ENCODE data around the gene LZIC.
A peak's percentile ranks its signal among the peaks of the same experiment; 100 is the strongest.
"Not testable (repeated sequence)": the region's sequence is repeated elsewhere in the genome, so short reads cannot be mapped to it uniquely, and the experiment has no call there.

Gene LZIC

DNA sequence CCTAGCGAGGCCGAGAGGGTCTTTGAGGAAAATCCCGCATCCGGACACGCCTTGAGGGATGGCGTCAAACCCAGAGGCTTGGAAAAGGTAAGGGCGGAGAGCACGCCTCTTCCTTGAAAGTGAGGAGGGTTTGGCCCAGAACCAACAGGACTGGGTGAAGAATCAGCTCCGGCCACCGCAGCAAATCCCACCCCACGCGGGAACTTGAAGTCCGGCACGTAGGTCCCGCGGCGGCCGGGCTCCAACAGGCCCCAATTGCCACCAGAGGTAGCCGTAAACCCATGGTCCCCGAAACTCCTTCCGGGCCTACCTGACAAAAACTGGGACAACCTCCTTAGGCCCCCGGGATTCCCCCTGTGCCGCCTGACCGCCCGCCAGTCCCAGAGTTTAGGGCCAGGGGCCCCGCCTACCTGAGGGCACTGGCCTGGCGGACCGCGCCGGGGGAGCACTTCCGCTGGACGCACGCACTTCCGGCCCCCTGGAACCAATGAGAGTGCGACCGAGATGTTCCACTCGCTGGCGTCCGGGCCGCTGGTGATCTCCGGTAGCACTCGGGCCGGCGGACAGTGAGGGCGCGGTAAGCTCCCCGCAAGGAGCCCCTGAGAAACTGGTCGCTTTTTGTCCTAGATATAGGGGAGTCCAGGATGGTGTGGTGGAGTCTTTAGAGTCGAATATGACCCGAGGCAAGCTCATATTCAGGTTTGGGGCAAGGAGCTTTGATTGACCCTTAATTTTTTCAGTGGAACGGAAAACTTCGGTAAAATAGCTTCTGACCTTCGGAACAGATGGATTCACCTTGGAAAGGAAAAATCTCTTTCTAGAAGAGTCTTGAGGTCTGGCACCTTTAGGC, at the start of gene LZIC, which contains the start of gene NMNAT1:
Gene LZIC, minus strand, starts transcription at position 453 of the 850 bp plus-strand sequence. CDS start 6,772 bp downstream, outside the sequence.
Gene NMNAT1, plus strand, starts transcription at position 537 of the 850 bp plus-strand sequence. CDS start 28,599 bp downstream, outside the sequence.
- peak; percentile 94 for DNase-seq (ENCODE audit: low spot score)

DNA sequence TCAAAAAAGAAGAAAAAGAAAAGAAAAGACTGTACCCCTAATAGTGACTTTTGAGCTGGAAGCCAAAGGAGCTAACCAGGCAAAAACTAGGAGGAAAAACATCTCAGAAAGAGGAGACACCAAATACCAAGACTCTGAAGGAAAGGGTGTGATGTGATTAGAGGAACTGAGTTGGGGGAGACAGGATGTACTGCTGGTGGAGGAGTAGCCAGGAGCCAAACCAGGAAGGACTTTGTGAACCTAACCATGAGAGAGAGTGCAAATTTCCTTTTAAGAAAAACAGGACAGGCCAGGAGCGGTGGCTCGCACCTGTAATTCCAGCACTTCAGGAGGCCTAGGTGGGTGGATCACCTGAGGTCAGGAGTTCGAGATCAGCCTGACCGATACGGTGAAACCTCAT, 49.7 kb upstream of the LZIC start:
- no peak for DNase-seq (ENCODE audit: low spot score)

- no peak for DNase-seq (ENCODE audit: low spot score)
Observed at GRCh38 chr1:9990944-9991343, 47.8 kb upstream of the LZIC start.

DNA sequence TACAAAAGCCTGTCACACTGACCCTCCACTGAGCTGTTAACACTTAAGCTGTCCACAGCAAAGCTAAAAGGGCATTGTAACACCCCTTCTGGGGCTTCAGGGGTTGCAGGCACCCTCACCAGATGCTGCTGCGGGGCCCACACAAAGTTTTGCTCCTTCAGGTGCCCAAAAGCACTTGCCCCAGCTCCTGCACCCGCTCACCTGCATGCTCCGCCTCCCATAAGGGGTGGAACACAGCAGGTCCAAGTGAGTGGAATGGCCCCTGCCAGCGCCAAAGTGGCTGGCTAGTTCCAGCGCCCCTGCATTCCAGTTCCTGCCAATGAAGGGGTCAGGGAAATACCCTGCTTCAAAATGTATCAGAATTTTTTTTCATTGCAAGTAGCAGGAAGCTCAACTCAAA, 46.6 kb upstream of the LZIC start:
- no peak for DNase-seq (ENCODE audit: low spot score)

- no peak for DNase-seq (ENCODE audit: low spot score)
Observed at GRCh38 chr1:9985001-9985400, 41.8 kb upstream of the LZIC start.

DNA sequence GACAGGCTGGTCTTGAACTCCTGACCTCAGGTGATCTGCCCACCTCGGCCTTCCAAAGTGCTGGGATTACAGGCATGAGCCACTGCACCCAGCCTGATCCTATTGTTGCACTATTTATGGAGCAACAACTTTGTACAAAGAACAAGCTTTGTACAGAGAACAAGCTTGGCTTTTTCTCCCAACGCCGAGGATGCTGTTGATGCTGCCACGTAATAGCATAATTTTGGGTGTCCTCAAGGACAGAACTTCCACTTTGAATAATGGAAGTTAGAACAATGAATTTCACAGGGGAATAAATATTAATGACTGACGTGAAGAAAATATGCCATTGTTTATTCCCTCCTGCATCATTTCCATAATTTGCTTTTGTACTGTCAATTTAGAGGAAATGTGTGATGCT, 41.1 kb upstream of the LZIC start:
- DNase-seq (ENCODE audit: low spot score) = no peak

GRCh38 chr1:9960706-9961562, 17.7 kb upstream of the LZIC start:
- DNase-seq (ENCODE audit: low spot score) = peak; percentile 69

DNA sequence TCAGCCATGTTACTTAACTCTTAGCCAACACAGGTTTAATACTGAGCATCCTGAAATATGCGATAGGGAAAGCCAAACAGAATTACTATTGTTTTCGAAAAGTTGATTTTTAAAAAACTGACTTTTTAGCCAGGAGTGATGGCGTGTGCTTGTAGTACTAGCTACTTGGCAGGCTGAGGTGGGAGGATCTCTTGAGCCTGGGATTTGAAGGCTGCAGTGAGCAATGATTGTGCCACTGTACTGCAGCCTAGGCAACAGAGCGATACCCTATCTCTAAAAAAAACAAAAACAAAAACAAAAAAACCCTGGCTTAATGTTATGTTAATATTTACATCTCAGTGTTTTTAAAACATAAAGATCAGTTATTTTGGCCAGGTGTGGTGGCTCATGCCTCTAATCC, 16.8 kb upstream of the LZIC start:
- DNase-seq (ENCODE audit: low spot score) = no peak

DNA sequence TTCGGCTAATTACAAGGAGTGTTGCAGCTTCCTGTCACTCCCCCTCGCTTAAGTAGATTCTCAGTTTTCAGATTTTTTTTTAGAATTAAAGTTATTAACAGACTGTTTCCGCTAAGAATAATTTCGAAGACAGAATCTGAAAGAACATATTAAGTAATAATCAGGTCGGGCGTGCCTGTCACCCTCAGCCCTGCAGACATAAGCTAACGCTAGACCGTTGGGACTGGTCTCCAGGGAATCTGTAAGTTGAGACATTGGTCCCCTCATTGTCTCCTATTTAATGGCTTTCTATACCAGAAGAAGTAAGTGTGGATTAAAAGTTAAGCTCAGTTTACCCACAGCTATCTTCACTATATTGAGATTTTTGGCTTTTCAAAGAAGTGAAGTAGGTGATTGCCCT, 14.5 kb upstream of the LZIC start:
- no peak for DNase-seq (ENCODE audit: low spot score)

- DNase-seq (ENCODE audit: low spot score) = no peak
Observed at GRCh38 chr1:9946315-9946714, 3.1 kb upstream of the LZIC start.

DNA sequence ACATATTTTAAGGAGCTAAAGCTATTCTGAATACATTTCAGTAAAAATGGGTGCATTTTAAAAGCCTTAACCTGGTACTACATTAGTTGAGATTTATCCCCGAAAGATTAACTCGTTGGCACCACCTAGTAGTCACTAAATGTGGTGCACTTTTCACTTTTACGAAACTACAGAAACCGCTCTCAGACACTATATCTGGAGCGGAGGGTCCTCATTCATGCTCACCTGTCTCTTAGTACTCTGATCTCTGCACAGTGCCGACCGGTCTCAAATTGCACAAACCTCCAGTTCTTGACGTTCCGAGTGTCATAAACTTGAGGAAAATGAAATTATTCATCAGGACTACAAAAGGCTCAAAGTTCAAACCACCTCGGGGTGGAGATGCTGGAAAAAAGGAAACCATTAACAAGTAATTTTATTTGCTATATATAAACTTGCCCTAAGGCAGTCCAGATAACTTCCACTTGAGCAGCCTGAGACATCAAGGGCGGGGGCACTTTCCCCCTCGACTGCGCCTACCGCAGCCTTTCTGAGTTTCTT, 722 bp downstream of the LZIC start:
- DNase-seq (ENCODE audit: low spot score) = peak; percentile 72

DNA sequence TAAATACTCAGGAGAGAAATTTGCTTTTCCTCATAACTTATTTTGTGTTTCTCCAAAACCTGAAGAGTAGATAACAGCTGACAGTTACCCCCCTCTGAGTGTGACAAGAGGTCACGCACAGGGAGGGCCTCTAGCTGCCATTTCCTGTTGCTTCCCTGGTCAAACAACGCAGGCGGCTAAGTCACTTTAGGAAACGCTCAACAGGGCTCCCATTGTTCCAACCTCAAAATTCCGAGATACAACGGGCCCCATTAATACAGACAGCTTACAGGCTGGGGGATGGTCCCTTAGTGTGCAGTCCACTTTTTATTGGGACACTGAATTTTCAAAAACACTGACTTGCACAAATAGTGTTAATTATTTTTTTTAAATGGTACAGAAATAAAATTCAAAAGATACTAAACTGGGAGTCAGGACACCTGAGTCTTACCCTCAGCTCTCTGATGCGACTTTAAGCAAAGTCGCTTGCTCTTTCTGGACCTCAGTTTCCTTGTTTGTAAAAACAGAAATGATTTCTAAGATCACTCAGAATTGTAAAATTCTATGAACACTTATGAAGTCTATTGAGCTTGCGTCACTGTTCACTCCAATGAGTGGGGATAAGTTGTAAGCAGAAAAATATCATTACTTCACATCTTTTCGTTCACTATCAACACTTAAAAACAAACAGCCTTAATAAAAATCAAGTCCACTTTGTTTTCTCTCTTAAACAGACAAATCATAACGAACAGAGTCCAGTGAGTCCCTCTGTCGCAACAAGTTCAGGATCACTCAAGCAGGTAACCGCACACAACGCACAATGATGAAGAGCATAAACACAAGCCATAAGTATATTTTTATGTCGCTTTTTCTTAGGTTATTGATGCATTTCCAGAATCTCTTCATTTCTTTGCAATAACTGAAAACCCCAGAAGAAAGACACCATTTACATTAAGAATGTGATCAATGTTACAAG, 13.5 kb downstream of the LZIC start:
- no peak for DNase-seq (ENCODE audit: low spot score)

GRCh38 chr1:9927259-9927658, 15.9 kb downstream of the LZIC start:
- no peak for DNase-seq (ENCODE audit: low spot score)

DNA sequence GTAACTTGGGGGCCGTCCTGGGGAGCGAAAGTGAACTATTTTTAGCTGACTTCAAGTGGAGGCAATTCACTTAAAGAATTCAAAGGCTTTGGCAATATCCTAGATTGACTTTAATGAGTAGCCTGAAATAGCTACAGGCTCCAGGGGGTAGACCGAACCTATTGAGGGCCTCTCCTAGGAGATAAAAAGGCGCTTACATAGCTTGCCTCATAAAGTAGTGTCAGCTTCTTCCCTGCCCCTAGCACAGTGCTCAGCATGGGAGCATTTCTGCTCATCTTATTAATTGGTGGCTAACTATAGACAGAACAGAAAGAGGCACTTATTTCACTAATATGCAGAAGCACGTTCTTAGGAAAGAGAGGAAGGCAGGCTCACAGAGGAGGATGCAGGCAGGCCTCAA, 20.8 kb downstream of the LZIC start:
- no peak for DNase-seq (ENCODE audit: low spot score)

- no peak for DNase-seq (ENCODE audit: low spot score)
Observed at GRCh38 chr1:9920606-9921005, 22.6 kb downstream of the LZIC start.

DNA sequence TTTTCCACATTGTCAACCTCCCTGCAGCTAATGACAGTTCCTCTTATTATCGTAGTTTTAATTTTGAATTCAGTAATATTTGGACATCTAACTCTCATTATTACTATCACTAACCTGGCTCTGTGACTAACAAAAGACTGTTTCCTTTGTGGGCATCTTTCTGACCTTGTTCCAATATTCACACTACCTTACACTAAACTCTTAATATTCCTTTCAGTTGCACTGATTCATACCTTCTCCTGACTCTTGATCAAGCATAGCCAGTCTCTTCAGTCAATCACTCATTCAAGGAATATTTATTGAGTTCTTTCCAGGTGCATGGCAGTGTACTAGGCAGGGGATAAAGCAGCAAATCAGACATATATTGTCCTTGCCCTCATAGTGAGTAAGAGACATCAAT, 25.3 kb downstream of the LZIC start:
- no peak for DNase-seq (ENCODE audit: low spot score)

DNA sequence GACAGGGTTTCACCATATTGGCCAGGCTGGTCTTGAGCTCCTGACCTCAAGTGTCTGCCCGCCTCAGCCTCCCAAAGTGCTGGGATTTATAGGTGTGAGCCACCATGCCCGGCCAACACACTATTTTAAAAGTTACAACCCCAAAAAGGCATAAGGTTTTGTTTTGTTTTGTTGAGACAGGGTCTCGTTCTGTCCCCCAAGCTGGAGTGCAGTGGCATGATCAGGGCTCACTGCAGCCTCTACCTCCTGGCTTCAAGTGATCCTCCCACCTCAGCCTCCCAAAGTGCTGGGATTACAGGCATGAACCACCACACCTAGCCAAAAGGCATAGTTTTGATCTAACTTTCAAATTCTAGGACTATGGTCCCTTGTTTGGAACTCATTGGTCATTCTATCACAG, 25.7 kb downstream of the LZIC start:
- not testable (repeated sequence) for DNase-seq (ENCODE audit: low spot score)

DNA sequence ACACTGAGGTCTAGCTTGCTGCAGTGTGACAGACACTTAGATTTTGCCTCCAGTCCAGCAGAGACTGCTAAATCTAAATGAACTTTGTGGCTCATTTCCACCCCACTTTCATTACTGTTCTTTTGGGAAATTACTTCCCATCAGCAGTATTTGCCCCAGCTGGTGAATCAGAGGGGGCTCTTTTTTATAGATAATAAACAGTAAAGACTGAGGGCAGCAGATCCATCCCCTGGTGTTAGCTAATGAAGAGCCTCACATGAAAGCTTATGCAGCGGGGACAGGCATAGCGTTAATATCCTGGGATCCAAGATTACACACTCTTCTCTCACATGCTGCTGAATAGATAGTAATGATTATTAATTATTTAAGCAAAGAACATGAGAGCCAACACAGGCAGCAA, 26.7 kb downstream of the LZIC start:
- no peak for DNase-seq (ENCODE audit: low spot score)

DNA sequence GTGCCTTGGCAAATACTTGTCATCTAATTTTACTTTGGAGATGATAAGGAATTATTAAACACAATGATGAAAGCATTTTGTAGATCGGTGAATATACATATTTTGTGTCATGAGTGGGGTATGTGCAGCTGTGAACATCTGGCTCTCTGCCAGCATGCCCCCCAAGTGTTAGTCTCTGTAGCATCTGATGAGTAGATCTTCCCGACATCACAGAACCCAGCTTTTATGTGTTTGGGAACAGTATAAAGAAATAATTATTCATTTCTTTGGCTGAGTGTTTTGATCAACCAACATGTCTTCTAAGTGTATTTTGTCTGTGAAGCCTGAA, 28.6 kb downstream of the LZIC start:
- DNase-seq (ENCODE audit: low spot score) = no peak

DNA sequence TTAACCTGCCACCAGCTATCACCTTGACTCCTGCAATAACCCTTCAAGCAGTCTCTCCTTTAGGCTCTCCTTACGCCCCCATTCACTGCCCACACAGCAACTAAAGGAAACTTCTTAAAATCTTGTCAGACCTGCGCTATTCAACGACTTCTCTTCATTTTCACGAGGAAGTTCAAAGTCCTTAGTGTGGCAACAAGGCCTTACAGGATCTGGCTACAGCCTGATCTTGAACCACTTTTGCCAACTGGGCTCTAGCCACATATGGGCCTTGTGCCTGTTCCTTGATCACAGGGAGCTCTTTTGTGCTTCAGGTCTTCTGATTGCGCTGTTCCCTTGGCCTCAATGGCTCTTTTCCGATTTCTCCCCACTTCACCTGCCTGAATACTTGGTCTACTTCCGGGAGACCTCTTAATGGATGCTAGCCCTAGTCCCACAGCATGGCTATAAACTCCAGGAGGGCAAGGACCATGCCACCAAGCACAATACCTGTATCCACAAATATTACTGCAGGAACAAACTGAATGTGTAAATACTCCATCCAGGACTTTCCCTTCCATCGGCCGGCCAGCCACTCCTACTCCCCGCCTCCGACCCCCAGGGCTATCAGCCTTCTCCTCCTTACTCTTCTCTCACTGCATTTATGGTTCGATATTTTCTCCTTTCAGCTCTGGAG, 30.8 kb downstream of the LZIC start:
- DNase-seq (ENCODE audit: low spot score) = no peak

All from germinal center (tissue), 1 donor.